ENCODE measurements around the gene TMPRSS3.

The TMPRSS3 gene

GRCh38 chr21:42324896-42325295 lies 71.0 kb downstream of the TMPRSS3 start:
- in situ Hi-C loops (cut with HindIII; ENCODE audit: low pct_ligation_motif_present, low pct_unique_long_range_greater_than_20kb, low sequenced_read_pairs): no loop called here
- DNase-seq: no peak

All from ACHN (cell line).